A673 (cell line): ENCODE results near the gene RNF157.

Source experiments
- EZH2 ChIP-seq: fragments of 200-600 bp; sonication (generic); IDR thresholded peaks from 2 replicates; pipeline ENCODE4 v1.6.1; 2017; ENCODE audit warnings: borderline replicate concordance, low read depth, mild to moderate bottlenecking, mixed read lengths, antibody characterized with exemption, low read length; ENCODE audit not compliant: poor library complexity, severe bottlenecking
- TF ChIP-seq, protein P1 (sequence below): fragments of 300-800, 200-600 bp; sonication (generic); conservative IDR thresholded peaks from 2 replicates; pipeline ENCODE4 v1.5.1; 2017; ENCODE audit warnings: low read depth, mild to moderate bottlenecking, antibody characterized with exemption, low read length, moderate library complexity, mixed read lengths

- TF ChIP-seq, protein P1, sequence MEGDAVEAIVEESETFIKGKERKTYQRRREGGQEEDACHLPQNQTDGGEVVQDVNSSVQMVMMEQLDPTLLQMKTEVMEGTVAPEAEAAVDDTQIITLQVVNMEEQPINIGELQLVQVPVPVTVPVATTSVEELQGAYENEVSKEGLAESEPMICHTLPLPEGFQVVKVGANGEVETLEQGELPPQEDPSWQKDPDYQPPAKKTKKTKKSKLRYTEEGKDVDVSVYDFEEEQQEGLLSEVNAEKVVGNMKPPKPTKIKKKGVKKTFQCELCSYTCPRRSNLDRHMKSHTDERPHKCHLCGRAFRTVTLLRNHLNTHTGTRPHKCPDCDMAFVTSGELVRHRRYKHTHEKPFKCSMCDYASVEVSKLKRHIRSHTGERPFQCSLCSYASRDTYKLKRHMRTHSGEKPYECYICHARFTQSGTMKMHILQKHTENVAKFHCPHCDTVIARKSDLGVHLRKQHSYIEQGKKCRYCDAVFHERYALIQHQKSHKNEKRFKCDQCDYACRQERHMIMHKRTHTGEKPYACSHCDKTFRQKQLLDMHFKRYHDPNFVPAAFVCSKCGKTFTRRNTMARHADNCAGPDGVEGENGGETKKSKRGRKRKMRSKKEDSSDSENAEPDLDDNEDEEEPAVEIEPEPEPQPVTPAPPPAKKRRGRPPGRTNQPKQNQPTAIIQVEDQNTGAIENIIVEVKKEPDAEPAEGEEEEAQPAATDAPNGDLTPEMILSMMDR, result no peak
- no peak for TF ChIP-seq EZH2
Observed at GRCh38 chr17:76166168-76166567, 74.1 kb downstream of the RNF157 start.
